Measurements from ENCODE around the gene TLCD2. TPM values are rescaled to one million over a fixed set of nuclear protein-coding genes. Genes with fewer than 3 reads are reported as not detected.

The TLCD2 gene
- total and polyA plus RNA-seq, 2 of the 13 experiments (the other 11 are each of a cell fraction or from before 2014, with no cell fraction given): 0.90 to 1.1 TPM

DNA sequence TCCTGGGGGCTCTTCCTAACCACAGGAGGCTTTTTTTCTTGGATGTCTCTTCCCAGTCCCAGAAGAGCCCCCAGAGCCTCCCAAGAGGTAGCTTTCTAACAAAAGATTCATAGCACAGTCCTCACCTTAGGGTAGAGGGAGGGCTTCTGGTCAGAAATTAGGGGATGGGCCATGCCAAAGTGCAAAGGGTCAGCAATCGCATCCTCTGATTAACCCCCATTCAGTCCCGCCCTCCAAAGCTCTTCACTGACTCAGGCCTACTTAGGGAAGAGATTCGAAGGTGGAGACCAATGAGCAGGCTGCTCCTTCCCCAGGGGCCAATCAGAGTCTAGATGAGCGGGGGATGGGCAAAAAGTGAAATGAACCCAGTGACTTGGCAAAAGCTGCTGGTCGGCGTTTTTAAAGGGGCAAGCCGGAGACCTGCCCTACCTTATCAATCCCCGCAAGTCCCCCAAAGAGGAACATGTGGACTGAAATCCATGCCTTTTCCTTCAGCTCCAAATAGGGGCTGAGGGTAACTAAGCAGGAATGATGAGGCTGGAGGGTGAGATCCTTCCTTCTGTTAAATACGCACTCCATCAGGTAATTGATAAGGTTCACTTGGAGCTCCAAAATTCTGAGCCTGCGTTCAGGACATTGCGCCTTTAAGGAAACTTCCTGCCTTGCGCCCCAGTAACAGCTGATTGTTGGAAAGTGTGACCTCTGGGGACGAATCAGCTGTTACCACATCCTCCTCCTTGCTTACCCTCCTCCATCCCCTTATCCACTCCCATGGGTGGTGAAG, 6.9 kb upstream of the TLCD2 start (continued):
- TF ChIP-seq, protein P1, sequence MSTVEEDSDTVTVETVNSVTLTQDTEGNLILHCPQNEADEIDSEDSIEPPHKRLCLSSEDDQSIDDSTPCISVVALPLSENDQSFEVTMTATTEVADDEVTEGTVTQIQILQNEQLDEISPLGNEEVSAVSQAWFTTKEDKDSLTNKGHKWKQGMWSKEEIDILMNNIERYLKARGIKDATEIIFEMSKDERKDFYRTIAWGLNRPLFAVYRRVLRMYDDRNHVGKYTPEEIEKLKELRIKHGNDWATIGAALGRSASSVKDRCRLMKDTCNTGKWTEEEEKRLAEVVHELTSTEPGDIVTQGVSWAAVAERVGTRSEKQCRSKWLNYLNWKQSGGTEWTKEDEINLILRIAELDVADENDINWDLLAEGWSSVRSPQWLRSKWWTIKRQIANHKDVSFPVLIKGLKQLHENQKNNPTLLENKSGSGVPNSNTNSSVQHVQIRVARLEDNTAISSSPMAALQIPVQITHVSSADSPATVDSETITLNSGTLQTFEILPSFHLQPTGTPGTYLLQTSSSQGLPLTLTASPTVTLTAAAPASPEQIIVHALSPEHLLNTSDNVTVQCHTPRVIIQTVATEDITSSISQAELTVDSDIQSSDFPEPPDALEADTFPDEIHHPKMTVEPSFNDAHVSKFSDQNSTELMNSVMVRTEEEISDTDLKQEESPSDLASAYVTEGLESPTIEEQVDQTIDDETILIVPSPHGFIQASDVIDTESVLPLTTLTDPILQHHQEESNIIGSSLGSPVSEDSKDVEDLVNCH (CRISPR knock-in tag; IDR thresholded peaks at IDR 0.05): no peak
- TF ChIP-seq HNRNPH1 (optimal IDR thresholded peaks at IDR 0.05; ENCODE audit: low read depth, low read length) (no peak), AKAP8 (CRISPR knock-in tag; IDR thresholded peaks at IDR 0.05) (no peak), ZNF562 (CRISPR knock-in tag; IDR thresholded peaks at IDR 0.05; ENCODE audit: borderline replicate concordance) (no peak), ZNF713 (CRISPR knock-in tag; IDR thresholded peaks at IDR 0.05) (no peak), CCDC6 (CRISPR knock-in tag; IDR thresholded peaks at IDR 0.05) (no peak), EED (CRISPR knock-in tag; IDR thresholded peaks at IDR 0.05) (no peak), MLLT10 (CRISPR knock-in tag; IDR thresholded peaks at IDR 0.05) (no peak), RAD51 (IDR thresholded peaks at IDR 0.05; ENCODE audit: borderline replicate concordance) (no peak), PHB2 (IDR thresholded peaks at IDR 0.05; ENCODE audit: partially characterized antibody) (no peak), EP300 (IDR thresholded peaks at IDR 0.05; ENCODE audit: low read depth in 2 of 2, low read length in 2 of 2) (no peak; a peak in 1 of 4 replicates), EP300 (CRISPR knock-in tag; IDR thresholded peaks at IDR 0.05; ENCODE audit: borderline replicate concordance) (no peak; the same call in 1 of the 2 replicates), AGO1 (IDR thresholded peaks at IDR 0.05; ENCODE audit: low read depth, low read length, poor library complexity, severe bottlenecking) (no peak), ZNF670 (CRISPR knock-in tag; IDR thresholded peaks at IDR 0.05; ENCODE audit: borderline replicate concordance) (no peak), ZNF660 (CRISPR knock-in tag; IDR thresholded peaks at IDR 0.05; ENCODE audit: borderline replicate concordance, low read depth) (no peak), HOXA3 (CRISPR knock-in tag; IDR thresholded peaks at IDR 0.05) (no peak; the same call in 1 of the 2 replicates), ZNF678 (CRISPR knock-in tag; IDR thresholded peaks at IDR 0.05) (no peak), ZNF883 (CRISPR knock-in tag; IDR thresholded peaks at IDR 0.05; ENCODE audit: not compliant biosample characterization) (no peak), HDAC1 (CRISPR knock-in tag; IDR thresholded peaks at IDR 0.05) (no peak; the same call in 1 of the 2 replicates), SNAI1 (CRISPR knock-in tag; IDR thresholded peaks at IDR 0.05; ENCODE audit: borderline replicate concordance) (0 out of 2 replicates have a peak, but pooled peaks have one; percentile 36)
- TF ChIP-seq, protein P2, sequence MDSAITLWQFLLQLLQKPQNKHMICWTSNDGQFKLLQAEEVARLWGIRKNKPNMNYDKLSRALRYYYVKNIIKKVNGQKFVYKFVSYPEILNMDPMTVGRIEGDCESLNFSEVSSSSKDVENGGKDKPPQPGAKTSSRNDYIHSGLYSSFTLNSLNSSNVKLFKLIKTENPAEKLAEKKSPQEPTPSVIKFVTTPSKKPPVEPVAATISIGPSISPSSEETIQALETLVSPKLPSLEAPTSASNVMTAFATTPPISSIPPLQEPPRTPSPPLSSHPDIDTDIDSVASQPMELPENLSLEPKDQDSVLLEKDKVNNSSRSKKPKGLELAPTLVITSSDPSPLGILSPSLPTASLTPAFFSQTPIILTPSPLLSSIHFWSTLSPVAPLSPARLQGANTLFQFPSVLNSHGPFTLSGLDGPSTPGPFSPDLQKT (CRISPR knock-in tag; IDR thresholded peaks at IDR 0.05; ENCODE audit: borderline replicate concordance): no peak
- TF ChIP-seq, protein P3, sequence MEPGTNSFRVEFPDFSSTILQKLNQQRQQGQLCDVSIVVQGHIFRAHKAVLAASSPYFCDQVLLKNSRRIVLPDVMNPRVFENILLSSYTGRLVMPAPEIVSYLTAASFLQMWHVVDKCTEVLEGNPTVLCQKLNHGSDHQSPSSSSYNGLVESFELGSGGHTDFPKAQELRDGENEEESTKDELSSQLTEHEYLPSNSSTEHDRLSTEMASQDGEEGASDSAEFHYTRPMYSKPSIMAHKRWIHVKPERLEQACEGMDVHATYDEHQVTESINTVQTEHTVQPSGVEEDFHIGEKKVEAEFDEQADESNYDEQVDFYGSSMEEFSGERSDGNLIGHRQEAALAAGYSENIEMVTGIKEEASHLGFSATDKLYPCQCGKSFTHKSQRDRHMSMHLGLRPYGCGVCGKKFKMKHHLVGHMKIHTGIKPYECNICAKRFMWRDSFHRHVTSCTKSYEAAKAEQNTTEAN (CRISPR knock-in tag; conservative IDR thresholded peaks at IDR 0.05): no peak
- TF ChIP-seq, protein P4, sequence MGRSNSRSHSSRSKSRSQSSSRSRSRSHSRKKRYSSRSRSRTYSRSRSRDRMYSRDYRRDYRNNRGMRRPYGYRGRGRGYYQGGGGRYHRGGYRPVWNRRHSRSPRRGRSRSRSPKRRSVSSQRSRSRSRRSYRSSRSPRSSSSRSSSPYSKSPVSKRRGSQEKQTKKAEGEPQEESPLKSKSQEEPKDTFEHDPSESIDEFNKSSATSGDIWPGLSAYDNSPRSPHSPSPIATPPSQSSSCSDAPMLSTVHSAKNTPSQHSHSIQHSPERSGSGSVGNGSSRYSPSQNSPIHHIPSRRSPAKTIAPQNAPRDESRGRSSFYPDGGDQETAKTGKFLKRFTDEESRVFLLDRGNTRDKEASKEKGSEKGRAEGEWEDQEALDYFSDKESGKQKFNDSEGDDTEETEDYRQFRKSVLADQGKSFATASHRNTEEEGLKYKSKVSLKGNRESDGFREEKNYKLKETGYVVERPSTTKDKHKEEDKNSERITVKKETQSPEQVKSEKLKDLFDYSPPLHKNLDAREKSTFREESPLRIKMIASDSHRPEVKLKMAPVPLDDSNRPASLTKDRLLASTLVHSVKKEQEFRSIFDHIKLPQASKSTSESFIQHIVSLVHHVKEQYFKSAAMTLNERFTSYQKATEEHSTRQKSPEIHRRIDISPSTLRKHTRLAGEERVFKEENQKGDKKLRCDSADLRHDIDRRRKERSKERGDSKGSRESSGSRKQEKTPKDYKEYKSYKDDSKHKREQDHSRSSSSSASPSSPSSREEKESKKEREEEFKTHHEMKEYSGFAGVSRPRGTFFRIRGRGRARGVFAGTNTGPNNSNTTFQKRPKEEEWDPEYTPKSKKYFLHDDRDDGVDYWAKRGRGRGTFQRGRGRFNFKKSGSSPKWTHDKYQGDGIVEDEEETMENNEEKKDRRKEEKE (IDR thresholded peaks at IDR 0.05): no peak

All from HepG2 (cell line).